ENCODE data around the gene CACNB1. TPM values are rescaled to one million over a fixed set of nuclear protein-coding genes. Genes with fewer than 3 reads are reported as not detected.

CACNB1 gene
- total RNA-seq, 1 donor from 2014 or later: 25.5 TPM

GRCh38 chr17:39173526-39174274 lies 23.8 kb downstream of the CACNB1 start:
- H3K27me3 Mint-ChIP-seq (ENCODE audit: low read depth): no peaks in the 10 kb centered on the region
- peaks cover 4% of the 10 kb centered on the region for H3K4me1 Mint-ChIP-seq (ENCODE audit: low read depth)
- H3K27ac Mint-ChIP-seq (ENCODE audit: unreplicated experiment): no peak overlapping the region
- no peak for TF ChIP-seq CTCF (IDR thresholded peaks at IDR 0.05)
- no peak for DNase-seq (ENCODE audit: low spot score)
- H3K4me3 Mint-ChIP-seq (ENCODE audit: unreplicated experiment): no peak overlapping the region
- H3K36me3 Mint-ChIP-seq (ENCODE audit: low read depth): peaks cover 25% of the 10 kb centered on the region
- H3K9me3 Mint-ChIP-seq (ENCODE audit: low read depth): peaks cover 3% of the 10 kb centered on the region

GRCh38 chr17:39173080-39173479 lies 24.4 kb downstream of the CACNB1 start:
- Mint-ChIP-seq H3K27ac (ENCODE audit: unreplicated experiment) (no peak overlapping the region), H3K36me3 (ENCODE audit: low read depth) (peaks cover 23% of the 10 kb centered on the region), H3K27me3 (ENCODE audit: low read depth) (no peaks in the 10 kb centered on the region), H3K4me1 (ENCODE audit: low read depth) (no peaks in the 10 kb centered on the region), H3K4me3 (ENCODE audit: unreplicated experiment) (no peak overlapping the region), H3K9me3 (ENCODE audit: low read depth) (peaks cover 3% of the 10 kb centered on the region)
- no peak for TF ChIP-seq CTCF (IDR thresholded peaks at IDR 0.05)
- DNase-seq (ENCODE audit: low spot score): no peak

GRCh38 chr17:39171933-39172332 lies 25.5 kb downstream of the CACNB1 start:
- TF ChIP-seq CTCF (IDR thresholded peaks at IDR 0.05): no peak
- H3K27me3 Mint-ChIP-seq (ENCODE audit: low read depth): no peaks in the 10 kb centered on the region
- H3K27ac Mint-ChIP-seq (ENCODE audit: unreplicated experiment): no peak overlapping the region
- no peak overlapping the region for H3K4me3 Mint-ChIP-seq (ENCODE audit: unreplicated experiment)
- H3K36me3 Mint-ChIP-seq (ENCODE audit: low read depth): peaks cover 14% of the 10 kb centered on the region
- DNase-seq (ENCODE audit: low spot score): no peak
- H3K4me1 Mint-ChIP-seq (ENCODE audit: low read depth): peaks cover 6% of the 10 kb centered on the region
- peaks cover 3% of the 10 kb centered on the region for H3K9me3 Mint-ChIP-seq (ENCODE audit: low read depth)

- Mint-ChIP-seq H3K4me1 (ENCODE audit: low read depth) (peaks cover 6% of the 10 kb centered on the region), H3K9me3 (ENCODE audit: low read depth) (peaks cover 3% of the 10 kb centered on the region), H3K27me3 (ENCODE audit: low read depth) (no peaks in the 10 kb centered on the region), H3K4me3 (ENCODE audit: unreplicated experiment) (no peak overlapping the region), H3K36me3 (ENCODE audit: low read depth) (peaks cover 6% of the 10 kb centered on the region), H3K27ac (ENCODE audit: unreplicated experiment) (no peak overlapping the region)
- DNase-seq (ENCODE audit: low spot score): no peak
- TF ChIP-seq CTCF (IDR thresholded peaks at IDR 0.05): no peak
These were observed 26.9 kb downstream of the CACNB1 start for GRCh38 chr17:39170558-39170957.

- Mint-ChIP-seq H3K9me3 (ENCODE audit: low read depth) (peaks cover 3% of the 10 kb centered on the region), H3K27me3 (ENCODE audit: low read depth) (no peaks in the 10 kb centered on the region), H3K27ac (ENCODE audit: unreplicated experiment) (no peak overlapping the region), H3K4me3 (ENCODE audit: unreplicated experiment) (no peak overlapping the region), H3K36me3 (ENCODE audit: low read depth) (peaks cover 2% of the 10 kb centered on the region), H3K4me1 (ENCODE audit: low read depth) (peaks cover 7% of the 10 kb centered on the region)
- DNase-seq (ENCODE audit: low spot score): no peak
- no peak for TF ChIP-seq CTCF (IDR thresholded peaks at IDR 0.05)
These were observed 27.4 kb downstream of the CACNB1 start for GRCh38 chr17:39170109-39170508.

Data from chondrocyte (in vitro differentiated cells).